A204.1 (cell line): Measurements from ENCODE around the gene ZPLD1.

Experiments
- FAIRE-seq: peaks from 2 replicates; lab custom pipeline; 2012; peaks lifted over from hg19 to GRCh38; lab: Jason Lieb, UNC

Gene ZPLD1

DNA sequence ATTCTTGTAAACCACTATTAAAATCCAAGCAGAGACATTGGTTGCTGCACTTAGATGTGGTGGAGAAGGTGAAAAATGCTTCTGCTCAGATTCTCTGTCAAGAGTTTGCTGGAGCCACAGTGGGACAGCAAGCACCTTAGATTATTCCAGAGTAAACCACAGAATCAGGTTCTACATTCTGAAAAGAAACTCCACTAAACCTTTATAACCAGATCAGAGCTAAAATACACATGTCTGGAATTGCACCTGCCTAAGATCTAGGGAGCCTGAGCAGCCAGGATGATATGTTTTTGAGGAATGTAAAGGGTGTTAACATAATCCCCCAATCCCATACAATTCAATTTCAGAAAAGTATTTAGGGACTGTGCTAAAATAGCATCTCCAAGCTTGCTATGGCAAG is at the start of gene ZPLD1:
Gene ZPLD1, plus strand, starts transcription at position 301 of the 400 bp plus-strand sequence. CDS start 3,473 bp downstream, outside the sequence.
- FAIRE-seq: no peak

DNA sequence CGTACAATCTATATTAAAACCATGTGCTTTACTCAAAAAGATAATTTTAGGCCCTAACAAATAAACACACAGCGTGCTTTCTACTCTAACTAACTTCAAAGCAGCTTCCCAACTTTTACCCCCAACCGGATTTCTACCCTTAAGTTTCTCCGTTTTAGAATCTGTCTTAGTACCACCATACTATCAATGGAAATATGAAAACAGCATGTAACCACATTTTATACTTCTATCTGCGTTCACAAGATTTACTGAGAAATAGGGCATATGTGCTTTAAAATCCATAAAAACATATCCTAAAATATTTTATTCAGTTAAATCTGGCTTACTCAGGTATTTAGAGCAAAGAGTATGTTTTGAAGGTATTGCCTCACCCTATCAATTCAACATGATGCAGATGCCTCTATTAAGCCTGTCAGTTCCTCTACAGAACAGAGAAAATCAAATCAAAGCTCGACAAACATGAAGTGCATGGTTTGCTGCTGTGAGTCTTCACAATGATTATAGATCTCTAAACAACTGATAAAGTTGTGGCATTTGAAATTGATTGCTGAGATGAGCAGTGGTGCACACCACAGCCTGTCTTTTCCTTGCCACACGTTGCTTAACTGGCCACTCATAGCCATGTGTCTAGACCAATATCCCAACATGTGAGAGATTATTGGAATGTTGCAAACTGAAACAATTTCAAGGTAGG is 44.5 kb upstream of the ZPLD1 start:
- no peak for FAIRE-seq

DNA sequence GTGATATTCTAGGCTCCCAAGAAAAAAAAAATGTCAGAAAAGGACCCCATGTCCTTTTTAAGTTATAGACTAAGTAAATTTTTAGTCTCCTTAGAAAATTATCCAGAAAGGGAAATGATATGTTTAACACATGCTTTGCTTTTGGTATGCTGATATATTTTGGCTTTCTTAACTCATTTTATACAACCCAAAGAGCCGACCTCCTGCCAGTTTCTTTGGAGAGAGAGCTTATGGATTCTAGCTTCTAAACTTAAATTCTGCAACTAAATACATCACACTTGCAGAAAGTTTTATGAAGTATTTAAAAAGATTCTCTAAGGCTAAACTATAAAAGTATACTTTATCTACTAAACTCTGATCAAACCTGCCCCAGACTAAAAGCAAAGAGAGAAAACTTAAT is 43.9 kb upstream of the ZPLD1 start:
- no peak for FAIRE-seq

DNA sequence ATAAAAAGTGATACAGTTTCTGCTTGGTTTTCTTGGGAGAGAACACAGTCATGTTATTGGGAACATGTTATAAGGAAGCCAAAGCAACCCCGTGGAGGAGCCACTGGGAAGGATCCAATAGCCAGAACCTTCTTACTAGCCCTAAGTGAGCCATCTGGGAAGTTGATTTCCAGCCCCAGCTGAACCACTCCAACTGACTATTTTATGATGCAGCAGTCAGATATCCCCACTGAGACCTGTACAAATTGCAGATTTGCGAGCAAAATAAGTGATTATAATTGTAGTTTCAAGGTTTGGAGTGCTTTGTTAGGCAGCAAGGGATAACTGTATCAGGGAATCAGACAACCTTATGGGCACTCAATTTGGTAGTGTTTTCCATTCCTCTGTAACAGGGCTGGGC is 43.3 kb upstream of the ZPLD1 start:
- no peak for FAIRE-seq

DNA sequence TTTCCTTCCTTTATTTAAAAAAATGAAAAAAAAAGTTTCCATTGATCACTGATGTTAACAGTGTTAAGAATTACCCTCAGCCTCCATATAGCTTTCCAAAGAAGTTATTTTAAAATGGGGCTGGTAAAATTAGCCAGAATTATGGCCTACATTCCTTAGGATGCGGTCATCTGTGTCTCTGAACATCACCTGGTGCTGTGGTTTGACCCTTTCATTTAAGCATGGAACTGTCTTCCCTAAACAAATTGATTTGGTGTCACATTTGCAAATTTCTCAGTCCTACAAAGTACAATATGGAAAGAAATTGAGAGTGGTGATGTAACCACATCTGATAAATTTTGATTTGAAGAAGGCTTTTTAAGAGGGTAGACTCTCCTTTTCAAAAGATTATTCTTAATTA is 40.3 kb upstream of the ZPLD1 start:
- no peak for FAIRE-seq

DNA sequence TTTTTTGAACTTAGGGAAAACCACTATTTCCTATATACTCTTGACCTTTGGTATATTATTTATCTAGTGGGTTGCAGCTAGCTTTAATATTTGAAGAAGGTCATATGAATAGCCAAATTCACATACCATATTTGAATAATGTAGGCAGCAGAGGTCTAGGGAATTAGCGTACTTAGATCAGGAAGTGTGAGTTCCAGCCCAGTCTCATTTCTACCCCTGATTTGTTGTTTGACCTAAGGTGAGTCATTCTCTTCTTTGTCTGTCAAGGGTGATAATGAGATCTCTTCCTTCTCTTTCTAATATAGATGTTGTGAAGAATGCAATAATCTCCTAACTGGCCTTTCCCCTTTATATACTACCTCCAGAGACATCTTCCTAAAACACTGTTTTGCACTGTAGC is 36.6 kb upstream of the ZPLD1 start:
- no peak for FAIRE-seq

DNA sequence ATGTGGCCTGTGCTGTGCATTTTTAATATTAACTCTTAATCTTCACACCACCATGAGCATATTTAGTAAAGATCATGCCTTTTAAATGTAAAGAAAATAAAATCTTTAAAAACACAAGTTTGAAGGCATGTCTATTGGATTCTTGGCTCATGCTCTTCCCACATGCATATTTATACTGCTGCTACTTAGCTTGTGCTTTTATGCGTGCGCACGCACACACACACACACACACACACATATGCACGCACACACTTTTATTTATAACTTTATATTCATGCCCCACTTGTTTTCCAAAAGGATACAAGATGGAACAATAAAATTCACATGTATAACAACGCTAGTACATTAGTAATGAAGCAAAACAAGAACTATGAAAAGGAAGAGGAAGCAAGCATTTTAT is 36.1 kb upstream of the ZPLD1 start:
- FAIRE-seq: no peak

DNA sequence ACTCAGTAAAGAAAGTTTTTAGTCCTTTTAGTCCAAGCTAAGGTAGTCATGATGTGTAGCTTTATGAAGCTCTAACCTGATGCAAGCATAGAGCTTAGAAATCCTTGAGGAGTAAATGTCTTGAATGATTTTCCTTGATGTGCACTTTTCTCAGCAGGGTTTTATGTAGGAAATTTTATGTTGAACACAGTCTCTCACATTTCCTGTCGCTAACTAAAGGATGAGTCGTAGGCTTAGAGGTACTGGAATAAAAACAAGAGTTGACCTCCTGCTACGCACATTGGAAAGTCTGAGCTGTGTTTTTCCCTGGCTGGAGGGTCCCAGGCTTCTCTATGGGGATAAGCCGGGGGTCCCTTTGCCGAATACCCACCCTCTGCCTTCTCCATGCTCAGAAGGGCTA is 34.7 kb upstream of the ZPLD1 start:
- FAIRE-seq: no peak

DNA sequence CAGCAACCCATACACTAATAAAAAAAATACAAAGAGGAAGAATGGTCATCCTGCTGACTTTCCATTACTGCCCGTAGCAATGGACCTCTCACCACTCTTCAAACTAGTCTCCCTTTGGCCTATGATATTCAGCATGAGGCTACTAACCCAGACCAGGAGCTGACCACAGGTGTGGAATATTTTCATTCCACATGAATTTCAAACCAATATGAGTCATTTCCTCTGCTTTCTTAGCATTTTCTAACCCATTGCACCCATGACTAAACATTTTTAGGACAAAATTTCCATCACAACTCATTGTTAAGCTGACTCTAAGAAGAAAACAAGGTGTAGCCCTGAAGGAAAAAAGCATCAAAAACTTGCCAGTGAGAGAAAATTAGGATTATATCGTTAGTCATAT is 34.0 kb upstream of the ZPLD1 start:
- no peak for FAIRE-seq

DNA sequence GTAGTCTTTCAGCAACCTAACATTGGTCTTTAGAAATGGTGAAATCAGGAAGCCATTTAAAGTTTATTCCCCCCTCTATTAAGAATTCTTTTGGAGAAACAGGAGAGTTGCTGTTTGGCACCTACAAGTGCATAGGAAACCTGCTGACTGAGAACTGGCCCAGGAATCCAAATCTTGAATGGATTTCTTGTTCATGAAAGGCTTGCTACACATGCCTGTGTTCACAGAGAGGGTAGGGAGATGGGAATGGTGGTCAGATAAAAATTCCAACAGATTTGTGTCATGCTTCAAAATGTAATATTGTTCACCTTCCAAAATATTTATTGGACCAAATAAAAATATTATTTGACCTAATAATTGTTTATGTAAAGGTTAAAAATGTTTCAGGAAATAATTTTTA is 24.2 kb upstream of the ZPLD1 start:
- FAIRE-seq: no peak

DNA sequence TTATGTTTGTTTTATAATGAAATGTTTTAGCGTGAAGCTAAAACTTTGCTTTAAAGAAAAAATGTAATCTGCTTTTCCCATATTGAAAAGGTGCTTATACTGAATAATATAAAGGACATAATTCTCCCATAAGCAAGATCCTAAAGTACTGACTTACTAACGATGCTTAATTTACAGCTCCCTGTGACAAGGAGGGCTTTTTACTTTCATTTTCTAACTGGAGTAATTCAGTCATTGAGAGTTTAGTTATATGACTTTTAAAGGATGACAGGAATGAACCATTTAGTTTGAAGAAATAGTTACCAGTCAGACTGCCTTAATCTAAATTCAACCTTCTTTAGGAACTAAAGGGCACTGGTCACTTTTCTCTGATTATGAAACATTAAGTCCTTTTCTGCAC is 19.3 kb upstream of the ZPLD1 start:
- no peak for FAIRE-seq

DNA sequence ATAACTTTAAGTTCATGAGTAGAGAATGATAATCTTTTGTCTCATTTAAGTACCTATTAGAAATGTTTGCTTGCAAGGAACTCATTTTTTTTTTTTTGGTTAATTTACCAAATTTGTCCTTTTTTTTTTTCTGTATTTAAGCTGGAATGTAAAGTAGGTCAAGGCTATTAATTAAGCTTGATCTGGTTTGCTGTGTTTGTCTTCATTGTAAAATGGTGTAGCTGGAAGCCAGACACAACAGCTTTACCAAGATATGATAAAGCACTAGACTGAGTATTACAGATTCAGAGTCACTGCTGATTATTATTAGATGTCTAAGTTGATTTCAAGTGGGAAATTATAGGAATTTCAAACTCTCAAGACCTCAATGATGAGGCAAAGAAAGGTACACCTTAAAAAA is 15.0 kb upstream of the ZPLD1 start:
- no peak for FAIRE-seq

DNA sequence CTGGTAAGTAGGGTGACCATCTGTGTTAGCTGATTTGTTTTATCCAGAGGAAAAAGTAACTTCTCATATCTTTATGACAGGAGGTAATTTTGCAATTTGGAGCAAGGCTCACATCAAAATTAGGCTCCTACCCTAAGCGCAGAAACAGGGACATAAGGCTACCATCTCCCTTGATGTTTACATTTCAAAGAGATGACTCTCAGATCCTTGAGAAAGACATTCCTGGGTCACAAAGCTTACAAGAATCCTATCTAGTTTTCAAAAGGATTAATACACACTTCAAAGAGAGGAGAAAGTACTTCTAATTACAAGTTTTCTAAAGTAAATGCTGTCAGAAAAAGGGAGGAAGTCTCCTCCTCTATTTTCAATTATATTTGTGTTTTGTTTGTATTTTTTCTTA is 7.0 kb downstream of the ZPLD1 start:
- FAIRE-seq: no peak

DNA sequence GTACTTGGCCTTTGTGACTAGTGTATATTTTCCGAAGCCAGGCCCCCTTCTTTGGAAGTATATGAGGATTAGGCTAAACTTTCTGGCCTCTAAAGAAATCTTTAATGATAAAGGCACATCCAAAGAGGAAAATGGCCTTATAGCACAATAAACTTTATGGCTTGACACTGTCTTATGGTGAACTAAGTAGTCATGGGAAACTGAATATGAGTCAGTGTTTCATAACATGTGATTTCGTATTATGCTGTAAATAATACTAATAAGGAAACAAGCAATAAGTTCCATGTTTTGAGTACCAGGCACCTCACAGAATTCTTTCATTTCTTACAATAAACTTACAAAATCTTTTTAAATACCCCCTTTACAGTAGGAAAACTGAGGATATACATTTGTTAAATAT is 8.2 kb downstream of the ZPLD1 start:
- no peak for FAIRE-seq

DNA sequence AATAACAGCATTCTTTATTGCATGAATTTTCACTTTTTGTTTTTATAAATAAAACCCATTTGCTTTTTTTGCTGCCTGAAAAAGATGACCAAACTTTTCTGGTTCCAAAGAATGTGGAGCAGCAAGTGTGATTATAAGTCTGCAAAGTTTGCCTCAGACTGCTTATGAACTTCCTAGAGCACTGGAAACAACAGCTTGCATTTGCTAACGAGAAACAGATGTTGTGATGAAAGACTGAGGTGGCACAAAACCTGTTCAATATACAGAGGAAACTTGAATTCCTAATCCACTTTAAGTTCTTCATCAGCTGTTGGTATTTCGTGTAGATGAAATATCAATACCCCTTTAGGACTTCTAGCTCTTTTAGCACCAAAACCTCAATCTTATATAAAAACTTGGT is 9.3 kb downstream of the ZPLD1 start:
- FAIRE-seq: no peak

DNA sequence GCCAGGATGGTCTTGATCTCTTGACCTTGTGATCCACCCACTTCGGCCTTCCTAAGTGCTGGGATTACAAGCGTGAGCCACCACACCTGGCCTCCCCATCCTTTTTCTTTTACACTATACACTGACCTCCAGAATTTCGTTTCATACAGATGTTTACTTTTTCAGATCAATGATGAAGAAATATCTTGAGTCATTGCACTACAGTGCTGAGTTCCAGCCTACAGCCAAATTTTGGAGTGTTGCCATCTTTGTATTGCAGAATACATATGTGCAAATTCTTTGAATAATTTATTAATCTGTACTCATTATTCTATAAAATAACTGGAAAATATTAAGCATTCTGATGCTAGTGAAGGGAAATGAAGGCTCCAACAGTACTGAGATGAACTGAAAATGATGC is 12.5 kb downstream of the ZPLD1 start:
- FAIRE-seq: no peak

DNA sequence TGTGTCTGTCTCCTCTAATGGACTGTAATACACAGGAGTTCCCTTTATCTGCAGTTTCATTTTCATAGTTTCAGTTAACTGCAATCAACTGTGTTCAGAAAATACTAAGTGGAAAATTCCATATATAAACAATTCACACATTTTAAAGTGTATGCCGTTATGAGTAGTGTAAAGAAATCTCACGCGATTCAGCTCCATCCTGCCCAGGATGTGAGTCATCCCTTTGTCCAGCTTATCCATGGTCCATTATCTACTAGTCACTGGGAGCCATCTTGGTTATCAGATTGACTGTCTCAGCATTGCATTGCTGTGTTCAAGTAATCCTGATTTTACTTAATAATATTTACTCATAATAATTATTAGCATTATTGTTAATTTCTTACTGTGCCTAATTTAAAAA is 14.5 kb downstream of the ZPLD1 start:
- FAIRE-seq: no peak

DNA sequence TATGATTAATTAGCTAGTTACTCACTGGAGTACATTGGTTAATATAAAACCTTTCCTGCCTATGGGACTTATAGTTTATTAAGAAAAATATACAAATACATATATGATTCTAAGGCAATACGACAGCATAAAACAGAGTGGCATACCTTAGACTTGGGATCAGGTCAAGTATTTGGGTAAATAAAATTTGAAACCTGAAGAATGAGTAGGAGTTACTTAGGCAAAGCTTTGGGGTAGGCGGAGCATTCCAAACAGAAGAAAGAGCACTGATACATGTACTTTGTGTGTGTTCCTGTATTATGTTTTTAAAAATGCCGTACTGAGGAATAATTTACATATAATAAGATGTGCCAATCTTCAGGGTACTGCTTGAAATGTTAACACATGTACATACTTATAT is 15.1 kb downstream of the ZPLD1 start:
- no peak for FAIRE-seq

DNA sequence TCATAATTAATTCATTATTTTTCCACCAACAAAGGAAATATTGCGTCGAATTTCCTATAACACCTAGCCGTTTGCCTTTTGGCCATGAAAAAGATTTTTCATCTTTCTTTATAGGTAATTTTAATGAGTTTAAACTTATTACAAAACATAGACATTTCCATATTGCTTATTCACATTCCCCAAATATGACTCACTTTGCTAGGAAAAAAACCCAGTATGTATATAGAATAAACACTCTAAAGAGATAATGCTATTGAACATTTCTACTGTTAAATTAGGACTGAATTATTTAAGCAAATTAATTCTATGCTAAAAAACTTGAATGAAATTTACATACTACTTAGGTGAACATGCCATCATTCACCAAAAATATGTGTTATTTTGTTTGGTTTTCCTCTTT is 16.2 kb downstream of the ZPLD1 start:
- no peak for FAIRE-seq

DNA sequence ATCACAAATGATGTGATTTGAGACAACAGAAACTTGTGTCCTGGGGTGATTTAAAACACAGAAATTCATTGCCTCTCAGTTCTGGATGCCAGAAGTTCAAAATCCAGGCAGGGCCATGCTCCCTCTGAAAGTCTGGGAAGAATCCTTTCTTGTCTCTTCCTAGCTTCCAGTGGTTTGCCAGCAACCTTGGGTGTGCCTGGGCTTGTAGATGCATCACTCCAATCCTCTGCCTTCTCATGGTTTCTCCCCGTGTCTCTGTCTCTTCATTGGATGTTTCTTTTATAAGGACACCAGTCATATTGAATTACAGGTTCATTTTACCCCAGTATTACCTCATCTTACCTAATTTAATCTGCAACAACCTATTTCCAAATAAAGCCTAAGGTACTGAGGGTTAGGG is 16.7 kb downstream of the ZPLD1 start:
- no peak for FAIRE-seq

DNA sequence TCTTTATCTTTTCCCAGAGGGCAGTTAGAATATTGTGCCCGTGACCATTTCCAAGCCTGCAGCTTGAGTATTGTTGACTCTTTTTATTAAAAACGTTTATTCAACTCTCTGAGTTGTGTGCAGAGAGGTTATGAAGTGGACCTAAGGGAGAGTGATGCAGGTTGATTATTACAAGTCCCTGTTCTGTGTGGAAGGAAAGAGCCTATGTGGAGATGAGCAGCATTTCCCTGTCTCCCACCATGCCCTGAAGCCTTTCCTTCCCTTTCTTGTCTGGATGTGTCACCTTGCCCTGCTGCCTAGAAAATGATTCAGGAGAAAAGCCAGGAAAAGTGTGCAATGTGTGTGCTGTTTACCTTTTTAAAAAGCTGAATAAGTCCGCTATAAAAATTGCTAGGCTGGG is 19.4 kb downstream of the ZPLD1 start:
- FAIRE-seq: no peak

DNA sequence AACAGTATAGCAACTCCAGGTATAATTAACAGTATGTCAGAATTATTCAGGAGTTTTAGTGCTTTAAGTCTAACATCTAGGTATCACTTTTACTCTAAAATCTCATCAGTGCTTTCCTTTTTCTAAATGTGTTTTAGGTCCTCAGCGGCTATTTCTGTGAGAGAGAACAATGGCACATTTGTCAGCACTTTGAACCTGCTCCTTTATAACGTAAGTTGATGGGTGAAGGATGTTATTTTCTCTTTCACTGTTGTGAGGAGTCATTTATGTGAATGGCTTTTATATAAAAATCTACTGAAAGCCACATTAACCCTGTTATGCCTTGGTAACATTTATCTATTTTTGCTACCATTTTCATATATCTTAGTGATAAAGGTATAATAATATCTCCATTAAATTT is 22.8 kb downstream of the ZPLD1 start:
- no peak for FAIRE-seq

DNA sequence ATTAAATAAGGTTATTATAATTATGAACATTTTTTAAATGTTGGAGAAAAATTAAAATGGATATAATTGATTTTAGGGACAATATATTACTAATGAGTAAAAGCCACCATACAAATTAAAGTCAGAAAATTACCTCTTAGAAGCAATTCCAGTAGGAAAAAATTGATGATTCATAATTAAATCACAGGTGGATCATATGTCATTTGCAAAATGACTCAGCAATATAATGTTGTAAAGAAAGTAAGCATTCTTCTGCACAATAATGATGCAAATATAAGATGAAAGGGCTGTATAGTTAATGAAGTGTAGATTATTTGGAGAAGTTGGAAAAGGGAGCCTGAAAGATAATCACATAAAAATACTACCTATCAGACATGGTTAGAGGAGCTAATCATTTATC is 25.8 kb downstream of the ZPLD1 start:
- FAIRE-seq: no peak

DNA sequence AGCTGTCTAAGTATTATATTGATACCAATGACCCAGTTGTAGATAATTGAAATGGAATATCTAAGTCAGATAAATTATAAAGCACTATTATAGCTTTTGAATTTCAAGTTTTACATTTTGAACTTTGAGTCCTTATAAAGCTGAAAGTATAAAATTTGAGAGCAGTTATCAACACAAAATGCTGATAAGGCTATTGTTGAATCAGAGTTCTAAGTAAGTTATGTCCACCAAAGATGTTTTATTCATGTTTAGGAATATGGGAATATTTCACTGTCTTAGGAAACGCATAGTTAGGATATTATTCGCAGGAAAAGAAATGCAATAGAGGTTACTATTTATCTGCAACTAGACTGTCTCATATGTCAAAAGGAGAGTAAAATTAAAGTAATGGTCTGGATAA is 29.4 kb downstream of the ZPLD1 start:
- FAIRE-seq: no peak

DNA sequence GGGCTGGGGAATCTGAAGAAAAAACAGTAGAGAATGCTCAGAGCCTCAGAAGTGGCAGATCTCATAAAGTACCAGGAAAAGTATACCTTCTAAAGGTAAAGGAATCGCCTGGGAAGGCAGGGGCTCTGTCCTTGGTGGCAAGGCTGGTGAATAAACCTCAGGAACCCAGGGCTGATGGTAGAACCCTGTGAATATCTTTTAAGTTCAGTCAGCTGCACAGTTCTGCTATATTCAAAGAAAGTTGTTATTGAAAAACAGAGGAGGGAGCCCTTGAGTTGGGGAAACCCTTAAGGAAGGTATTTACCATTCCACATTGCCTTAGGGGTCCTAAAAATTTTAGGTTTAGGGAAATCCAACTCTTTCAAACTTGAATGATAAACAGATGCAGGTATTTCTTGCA is 31.2 kb downstream of the ZPLD1 start:
- no peak for FAIRE-seq
